Heart right ventricle (tissue), 16 donors: ENCODE results near the gene AMOTL2. TPM values are rescaled to one million over a fixed set of nuclear protein-coding genes. Genes with fewer than 3 reads are reported as not detected.
A peak's percentile ranks its signal among the peaks of the same experiment; 100 is the strongest.

Experiments used
- ATAC-seq, 8 donors: fragments of 200-7000 bp; cut with Tn5 transposase; one replicate each; pipeline ENCODE4 v1.9.1; 2020; ENCODE audit warnings: mild to moderate bottlenecking in 8 of 8, moderate library complexity in 8 of 8, moderate number of reproducible peaks in 1 of 8
- DNase-seq, 2 donors: peaks; one replicate each; pipeline ENCODE4 v3.0.0-alpha.2; 2020
- H3K27ac ChIP-seq, 10 donors: fragments of 200-600 bp; sonication (generic) in 2 of 10; one replicate each; pipeline versions ENCODE4 v1.5.0 to v1.8.0; 2020 to 2022; ENCODE audit warnings: mild to moderate bottlenecking in 3 of 10
- H3K27me3 ChIP-seq, 7 donors: fragments of 200-600 bp; one replicate each; pipeline ENCODE4 v1.8.0; 2021 to 2022; ENCODE audit warnings: mild to moderate bottlenecking in 2 of 7
- H3K36me3 ChIP-seq, 9 donors: fragments of 200-600 bp; sonication (generic) in 1 of 9; one replicate each; pipeline versions ENCODE4 v1.5.0 to v1.8.0; 2020 to 2022; ENCODE audit warnings: mild to moderate bottlenecking in 2 of 9
- H3K4me1 ChIP-seq, 9 donors: fragments of 200-600 bp; sonication (generic) in 1 of 9; one replicate each; pipeline versions ENCODE4 v1.5.0 to v1.8.0; 2020 to 2022; ENCODE audit warnings: mild to moderate bottlenecking in 4 of 9
- H3K4me3 ChIP-seq, 10 donors: fragments of 200-600 bp; sonication (generic) in 2 of 10; one replicate each; pipeline versions ENCODE4 v1.5.0 to v1.8.0; 2020 to 2022; ENCODE audit warnings: mild to moderate bottlenecking in 7 of 10, moderate library complexity in 2 of 10
- H3K9me3 ChIP-seq, 11 donors: fragments of 200-600 bp in 10 of 11; sonication (generic) in 2 of 11; one replicate each; pipeline versions ENCODE4 v1.5.0 to v1.8.0; 2013 to 2022; ENCODE audit warnings: mild to moderate bottlenecking in 2 of 11, control low read depth in 1 of 11, moderate library complexity in 1 of 11
- CTCF ChIP-seq, 9 donors: fragments of 200-600 bp; sonication (generic) in 2 of 9; IDR thresholded peaks; one replicate each; pipeline versions ENCODE4 v1.5.0 to v1.8.0; 2021 to 2022; ENCODE audit warnings: antibody characterized with exemption in 9 of 9, mild to moderate bottlenecking in 5 of 9, moderate library complexity in 1 of 9
- WGBS, 2 donors: extraction: QIAGEN DNeasy Blood & Tissue Kit; methylation state at CpG; one replicate each; pipeline ENCODE4 v1.1.7; 2013; ENCODE audit warnings: inconsistent platforms in 1 of 2; 5-methylcytosine and 5-hydroxymethylcytosine counted together
- intact Hi-C, 10 donors: fragments of 100-400 bp; cut with DNase I; formaldehyde crosslinking; loops; one replicate each; pipeline versions ENCODE4 v1.11.1 to v1.14.2; 2022
- polyA plus RNA-seq, 2 donors: library from polyadenylated mRNA; stranded (reverse); fragments of 200-250 nt; gene quantifications; one replicate each; pipeline ENCODE4 v1.2.3, GENCODE V29; 2013
- total RNA-seq, 10 donors: library from RNA; stranded (reverse); fragmentation: NEBNext Ultra II Directional in 3 of 10; extraction: Animal tissue kit (Norgen Biotek cat#: 25700) in 3 of 10; gene quantifications; one replicate each; pipeline versions ENCODE4 v1.2.1 to v1.2.4, GENCODE V29; 2021 to 2023
- donor health status: Arrhythmogenic right ventricular cardiomyopathy.
- donor health status: ischemic (EF 13 %, LVEDD 7.1; RV severe dilation, severe dysfunction).
- donor health status: healthy with polysubstance abuse.
- donor health status: DM: no; HTN: yes; CAD: no.
- donor health status: DM: no; HTN: no; CAD: no.
- donor health status: ischemic (EF 25% LVEDD 6.9; RV normal size, moderate dysfunction).
- donor health status: ischemic (EF 25% LVEDD 5.7; RV mildly dilated, moderate dysfunction).
- donor health status: healthy.
- donor health status: DM: yes; HTN: yes; CAD: no.
- donor health status: Ischemic cardiomyopathy.
- donor health status: ischemic (EF 35%, LVEDD 5.7; RV mildly dilated, moderate dysfunction).
- donor health status: nonischemic (EF 11% LVEDD 7.7; RV severe dilation, severe dysfunction).
- donor health status: DM: yes; HTN: yes; CAD: no.
- donor health status: PGD.
- donor health status: ischemic (EF 29% LVEDD 5.4; RV normal size, mild dysfunction).
- donor health status: nonischemic (EF 23%, LVEDD 6.1; RV moderate dilation, normal function).

Gene AMOTL2
- total and polyA plus RNA-seq, 12 donors = 18.7 to 96.6 (median 54.1) TPM

GRCh38 chr3:134350266-134350665, 24.0 kb downstream of the AMOTL2 start:
- Histone ChIP-seq H3K27ac (peak overlapping the region in 1 of 10 donors; percentile 26), H3K27me3 (no peaks in the 10 kb centered on the region), H3K36me3 (peaks cover 0 to 26% (median 11%) of the 10 kb centered on the region in 9 donors), H3K4me3 (no peak overlapping the region), H3K4me1 (peaks cover 0 to 63% (median 47%) of the 10 kb centered on the region in 9 donors), H3K9me3 (peaks cover 0 to 21% (median 12%) of the 10 kb centered on the region in 11 donors)
- DNase-seq = no peak
- intact Hi-C loops = no loop called here
- WGBS, 2 donors = 92 to 96% methylated on average over 3 of the region's 3 CpGs
- no peak for TF ChIP-seq CTCF (IDR thresholded peaks at IDR 0.05)
- no peak for ATAC-seq

- Histone ChIP-seq H3K36me3 (peaks cover 0 to 9% (median 0%) of the 10 kb centered on the region in 9 donors), H3K4me1 (peaks cover 0 to 45% (median 33%) of the 10 kb centered on the region in 9 donors), H3K9me3 (peaks cover 0 to 21% (median 12%) of the 10 kb centered on the region in 11 donors), H3K27ac (peak overlapping the region in 1 of 10 donors; percentile 25), H3K4me3 (no peak overlapping the region), H3K27me3 (no peaks in the 10 kb centered on the region)
- WGBS, 2 donors = 60 to 69% methylated on average over 4 of the region's 4 CpGs
- ATAC-seq (peak in 7 of 8 donors; percentile 13 to 83 (median 40)), DNase-seq (no peak)
- intact Hi-C loops = no loop called here
- no peak for TF ChIP-seq CTCF (IDR thresholded peaks at IDR 0.05)
These were observed 25.7 kb downstream of the AMOTL2 start for GRCh38 chr3:134348524-134348923.

DNA sequence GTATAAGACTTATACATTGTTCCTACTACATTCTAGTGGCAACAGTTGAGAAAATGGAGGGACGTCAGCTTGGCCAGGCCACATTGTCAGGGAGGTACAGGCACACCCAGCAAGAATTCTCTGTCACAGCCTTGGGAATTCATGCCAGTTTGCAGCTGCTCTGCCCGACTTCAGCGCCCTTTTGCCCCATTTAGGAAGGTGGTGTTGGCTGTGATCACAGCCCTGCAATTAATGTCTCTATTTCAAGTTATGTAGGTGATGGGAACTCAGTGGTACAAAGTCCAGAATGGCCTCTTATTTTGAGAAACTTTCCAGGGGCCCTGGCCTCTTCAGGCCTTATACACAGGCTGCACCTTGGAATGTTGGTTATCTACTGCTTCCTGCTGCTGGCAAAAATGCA, 26.7 kb downstream of the AMOTL2 start:
- Histone ChIP-seq H3K36me3 (peaks cover 0 to 7% (median 0%) of the 10 kb centered on the region in 9 donors), H3K4me3 (no peak overlapping the region), H3K9me3 (peaks cover 0 to 21% (median 12%) of the 10 kb centered on the region in 11 donors), H3K4me1 (peaks cover 0 to 36% (median 25%) of the 10 kb centered on the region in 9 donors), H3K27me3 (no peaks in the 10 kb centered on the region), H3K27ac (no peak overlapping the region)
- 88 to 90% methylated on average over 3 of the region's 3 CpGs for WGBS, 2 donors
- no peak for ATAC-seq
- intact Hi-C loops = no loop called here
- no peak for TF ChIP-seq CTCF (IDR thresholded peaks at IDR 0.05)
- no peak for DNase-seq

DNA sequence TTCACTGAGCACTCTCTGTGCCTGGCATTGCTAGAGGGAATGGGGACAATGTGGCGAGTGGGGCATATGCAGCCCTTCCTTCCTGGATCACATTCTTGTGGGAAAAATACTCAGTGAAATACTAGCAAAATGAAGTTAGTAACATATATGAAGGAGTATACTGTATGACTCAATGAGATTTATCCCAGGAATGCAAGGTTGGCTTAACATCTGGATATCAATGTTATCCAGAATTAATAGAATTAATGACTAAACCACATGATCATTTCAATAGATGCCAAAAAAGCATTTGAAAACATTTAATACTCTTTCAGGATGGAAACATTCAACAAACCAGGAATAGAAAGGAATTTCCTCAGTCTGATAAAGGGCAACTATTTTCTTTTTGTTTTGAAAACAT, 27.5 kb downstream of the AMOTL2 start:
- Histone ChIP-seq H3K27ac (no peak overlapping the region), H3K9me3 (peaks cover 0 to 21% (median 12%) of the 10 kb centered on the region in 11 donors), H3K27me3 (no peaks in the 10 kb centered on the region), H3K36me3 (peaks cover 0 to 5% (median 0%) of the 10 kb centered on the region in 9 donors), H3K4me1 (peaks cover 0 to 28% (median 17%) of the 10 kb centered on the region in 9 donors), H3K4me3 (no peak overlapping the region)
- ATAC-seq = no peak
- WGBS, 2 donors = 3 to 50% methylated on average over 1 of the region's 1 CpG
- intact Hi-C loops = no loop called here
- no peak for TF ChIP-seq CTCF (IDR thresholded peaks at IDR 0.05)
- DNase-seq = no peak
